ENCODE data around the gene PDZD7. TPM values are rescaled to one million over a fixed set of nuclear protein-coding genes. Genes with fewer than 3 reads are reported as not detected.
A peak's percentile ranks its signal among the peaks of the same experiment; 100 is the strongest.

The PDZD7 gene
- total and polyA plus RNA-seq, 2 donors from 2014 or later: 1.6 to 1.9 TPM

GRCh38 chr10:101005361-101005760 lies 25.6 kb downstream of the PDZD7 start:
- H3K4me1 ChIP-seq (ENCODE audit: control insufficient read depth in 2 of 3, insufficient read depth in 2 of 3, low read depth in 1 of 3, low read length in 3 of 3): peaks cover 3 to 20% (median 8%) of the 10 kb centered on the region in 3 donors
- H3K27ac ChIP-seq (ENCODE audit: low read depth in 2 of 2, low read length in 2 of 2): no peak overlapping the region
- H3K4me3 ChIP-seq (ENCODE audit: low read length in 3 of 3): no peak overlapping the region
- H3K27me3 ChIP-seq (ENCODE audit: control insufficient read depth, insufficient read depth, low read length): no peaks in the 10 kb centered on the region
- peaks cover 0 to 25% (median 17%) of the 10 kb centered on the region in 3 donors for H3K36me3 ChIP-seq (ENCODE audit: control insufficient read depth in 2 of 3, insufficient read depth in 3 of 3, low read length in 3 of 3)
- FAIRE-seq (no peak), DNase-seq (peak in 1 of 5 donors; percentile 41)
- intact Hi-C loops (cut with DNase I): no loop called here
- H3K9ac ChIP-seq (ENCODE audit: low read length in 3 of 3): no peak overlapping the region
- H3K9me3 ChIP-seq (ENCODE audit: control insufficient read depth in 2 of 3, insufficient read depth in 1 of 3, low read length in 3 of 3): no peaks in the 10 kb centered on the region
- no peak for TF ChIP-seq CTCF (IDR thresholded peaks at IDR 0.05; ENCODE audit: borderline replicate concordance, extremely low read depth, insufficient read depth)

- no peaks in the 10 kb centered on the region for H3K27me3 ChIP-seq (ENCODE audit: control insufficient read depth, insufficient read depth, low read length)
- H3K27ac ChIP-seq (ENCODE audit: low read depth in 2 of 2, low read length in 2 of 2): no peak overlapping the region
- H3K9ac ChIP-seq (ENCODE audit: low read length in 3 of 3): no peak overlapping the region
- H3K4me3 ChIP-seq (ENCODE audit: low read length in 3 of 3): no peak overlapping the region
- FAIRE-seq (no peak), DNase-seq (peak in 1 of 5 donors; percentile 40)
- intact Hi-C loops (cut with DNase I): no loop called here
- no peak for TF ChIP-seq CTCF (IDR thresholded peaks at IDR 0.05; ENCODE audit: borderline replicate concordance, extremely low read depth, insufficient read depth)
- peaks cover 5 to 26% (median 8%) of the 10 kb centered on the region in 3 donors for H3K4me1 ChIP-seq (ENCODE audit: control insufficient read depth in 2 of 3, insufficient read depth in 2 of 3, low read depth in 1 of 3, low read length in 3 of 3)
- H3K9me3 ChIP-seq (ENCODE audit: control insufficient read depth in 2 of 3, insufficient read depth in 1 of 3, low read length in 3 of 3): no peaks in the 10 kb centered on the region
- peaks cover 0 to 25% (median 17%) of the 10 kb centered on the region in 3 donors for H3K36me3 ChIP-seq (ENCODE audit: control insufficient read depth in 2 of 3, insufficient read depth in 3 of 3, low read length in 3 of 3)
These were observed 27.2 kb downstream of the PDZD7 start for GRCh38 chr10:101003639-101004206.

GRCh38 chr10:101002456-101002855 lies 28.5 kb downstream of the PDZD7 start:
- peak in 1 of 5 donors; percentile 45 for DNase-seq
- Histone ChIP-seq H3K36me3 (ENCODE audit: control insufficient read depth in 2 of 3, insufficient read depth in 3 of 3, low read length in 3 of 3) (peaks cover 0 to 25% (median 17%) of the 10 kb centered on the region in 3 donors), H3K4me1 (ENCODE audit: control insufficient read depth in 2 of 3, insufficient read depth in 2 of 3, low read depth in 1 of 3, low read length in 3 of 3) (peaks cover 7 to 26% (median 8%) of the 10 kb centered on the region in 3 donors), H3K9me3 (ENCODE audit: control insufficient read depth in 2 of 3, insufficient read depth in 1 of 3, low read length in 3 of 3) (no peaks in the 10 kb centered on the region), H3K9ac (ENCODE audit: low read length in 3 of 3) (peak overlapping the region in 1 of 3 donors; percentile 37), H3K27ac (ENCODE audit: low read depth in 2 of 2, low read length in 2 of 2) (peak overlapping the region; percentile 98 to 99), H3K4me3 (ENCODE audit: low read length in 3 of 3) (no peak overlapping the region), H3K27me3 (ENCODE audit: control insufficient read depth, insufficient read depth, low read length) (no peaks in the 10 kb centered on the region)
- TF ChIP-seq CTCF (IDR thresholded peaks at IDR 0.05; ENCODE audit: borderline replicate concordance, extremely low read depth, insufficient read depth): no peak
- intact Hi-C loops (cut with DNase I): no loop called here
- no peak for FAIRE-seq

Measured in kidney (tissue), 14 donors.